Measurements from ENCODE around the gene APBA2.
"Not testable (repeated sequence)": the region's sequence is repeated elsewhere in the genome, so short reads cannot be mapped to it uniquely, and the experiment has no call there.

Gene APBA2

DNA sequence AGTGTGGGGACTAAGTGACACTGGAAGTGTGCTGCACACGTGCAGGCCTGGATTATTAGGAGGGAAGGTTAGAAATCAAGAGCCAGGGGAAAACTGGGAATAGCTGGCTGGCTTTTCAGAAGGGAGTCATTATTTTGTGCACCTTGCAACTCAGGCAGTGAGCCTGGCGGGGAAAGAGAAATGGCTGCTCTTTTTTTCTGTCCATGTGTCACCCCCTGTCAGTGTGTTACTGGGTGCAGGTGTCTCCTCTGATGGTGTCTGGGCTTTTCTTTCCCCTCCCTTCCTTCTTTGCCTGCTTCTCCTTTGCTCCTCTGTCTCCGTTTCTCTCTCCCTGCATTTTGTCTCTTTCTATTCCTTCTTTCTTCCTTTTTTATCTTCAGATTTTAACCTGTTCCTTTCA, 130.7 kb downstream of the APBA2 start:
- no peak for DNase-seq

DNA sequence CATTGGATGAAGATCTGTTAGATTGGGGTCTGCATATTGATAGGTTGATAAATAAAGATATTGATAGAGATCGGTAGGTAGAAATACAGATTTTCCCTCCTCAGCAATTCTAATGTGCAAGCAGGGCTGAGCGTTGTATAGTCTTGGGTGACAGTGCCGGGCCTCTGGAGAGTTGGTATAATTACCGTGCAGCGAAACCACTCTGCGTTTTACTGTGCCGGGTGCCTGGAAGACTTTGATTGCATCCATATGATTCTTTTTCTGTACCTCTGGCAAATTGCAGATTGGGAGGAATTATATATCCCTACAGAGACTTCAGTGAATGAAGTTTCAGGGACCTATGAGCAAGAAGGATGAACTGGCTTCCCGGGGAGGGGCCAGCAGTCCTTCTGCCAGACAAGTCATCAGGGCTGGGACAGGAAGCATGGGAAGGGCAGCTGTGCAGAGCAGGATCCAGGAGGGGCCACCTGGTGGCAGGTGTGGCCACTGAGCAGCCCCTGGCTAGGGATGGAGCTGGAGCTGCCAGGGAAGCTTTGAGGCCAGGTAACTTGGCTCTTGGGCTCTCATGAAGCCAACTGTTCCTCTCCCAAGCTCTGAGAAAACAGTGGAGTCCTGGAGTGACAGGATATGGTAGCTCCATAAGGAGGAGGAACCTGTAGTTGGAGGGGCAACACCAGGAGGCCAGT, 132.5 kb downstream of the APBA2 start:
- no peak for DNase-seq

DNA sequence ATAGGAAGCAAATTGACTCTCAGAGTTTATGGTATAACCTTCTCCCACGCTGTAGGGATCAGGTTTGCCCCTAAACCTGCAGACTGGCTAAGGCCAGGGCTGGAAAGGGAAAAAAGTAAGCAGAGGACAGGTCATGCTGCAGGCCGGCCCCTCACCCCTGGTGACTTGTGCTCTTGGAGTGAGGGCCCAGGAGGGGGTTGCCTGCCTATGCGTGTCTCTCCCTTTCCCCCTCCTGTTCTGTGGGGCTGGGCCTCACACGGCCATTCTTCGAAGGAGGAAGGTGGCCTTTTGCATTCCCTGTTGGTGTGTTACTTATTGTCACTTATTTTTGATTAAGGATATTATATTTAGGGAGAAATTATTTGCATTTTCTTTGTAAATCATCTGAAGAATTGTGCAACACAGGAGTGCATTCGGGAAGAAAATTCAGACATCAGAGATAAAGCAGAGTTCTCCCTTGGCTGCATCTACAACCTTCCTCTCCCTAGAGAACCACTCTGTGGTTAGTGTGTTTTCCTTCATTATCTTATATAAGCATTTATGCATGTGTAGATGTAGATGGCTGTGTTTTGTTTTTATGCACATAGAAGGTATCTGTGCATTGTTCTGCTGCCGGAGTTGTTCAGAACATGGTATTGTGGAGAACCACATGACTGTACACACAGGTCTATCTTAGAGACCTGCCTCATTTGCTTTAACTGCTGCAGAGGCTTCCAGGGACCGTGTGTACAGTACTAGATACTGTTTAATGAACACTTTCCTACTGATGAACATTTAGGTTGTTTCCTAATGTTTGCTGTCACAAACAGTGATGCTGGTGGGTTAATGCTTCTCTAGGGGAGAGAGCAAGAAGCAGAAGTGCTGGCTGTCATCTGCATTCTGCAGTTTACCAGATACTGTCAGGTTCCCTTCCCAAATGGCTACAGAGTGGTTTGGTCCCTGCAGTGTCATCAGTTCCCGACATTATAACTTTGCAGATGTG, 133.5 kb downstream of the APBA2 start:
- no peak for DNase-seq

GRCh38 chr15:29021857-29022256, 136.1 kb downstream of the APBA2 start:
- no peak for DNase-seq

DNA sequence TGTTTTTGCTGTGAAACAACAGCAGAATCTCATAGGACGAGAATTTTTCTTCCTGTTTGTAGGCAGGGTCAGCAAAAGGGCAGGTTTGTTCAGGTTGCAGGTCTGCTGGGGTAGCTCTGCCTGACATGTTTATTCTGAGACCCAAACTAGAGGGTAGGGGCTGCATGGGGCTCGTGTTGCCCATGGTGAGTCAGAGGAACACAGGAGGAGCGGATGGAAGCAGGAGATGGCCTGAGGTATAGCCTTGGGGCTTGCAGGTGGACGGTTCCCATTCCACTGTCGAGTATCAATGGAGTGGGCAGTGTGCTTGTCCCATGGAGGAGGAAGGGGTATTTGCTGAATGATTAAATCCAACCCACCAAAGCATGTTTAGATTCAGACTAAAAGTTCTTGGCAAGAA, 138.9 kb downstream of the APBA2 start:
- no peak for DNase-seq

GRCh38 chr15:29025411-29025810, 139.6 kb downstream of the APBA2 start:
- not testable (repeated sequence) for DNase-seq

- not testable (repeated sequence) for DNase-seq
Observed at GRCh38 chr15:29028158-29028557, 142.4 kb downstream of the APBA2 start.

DNA sequence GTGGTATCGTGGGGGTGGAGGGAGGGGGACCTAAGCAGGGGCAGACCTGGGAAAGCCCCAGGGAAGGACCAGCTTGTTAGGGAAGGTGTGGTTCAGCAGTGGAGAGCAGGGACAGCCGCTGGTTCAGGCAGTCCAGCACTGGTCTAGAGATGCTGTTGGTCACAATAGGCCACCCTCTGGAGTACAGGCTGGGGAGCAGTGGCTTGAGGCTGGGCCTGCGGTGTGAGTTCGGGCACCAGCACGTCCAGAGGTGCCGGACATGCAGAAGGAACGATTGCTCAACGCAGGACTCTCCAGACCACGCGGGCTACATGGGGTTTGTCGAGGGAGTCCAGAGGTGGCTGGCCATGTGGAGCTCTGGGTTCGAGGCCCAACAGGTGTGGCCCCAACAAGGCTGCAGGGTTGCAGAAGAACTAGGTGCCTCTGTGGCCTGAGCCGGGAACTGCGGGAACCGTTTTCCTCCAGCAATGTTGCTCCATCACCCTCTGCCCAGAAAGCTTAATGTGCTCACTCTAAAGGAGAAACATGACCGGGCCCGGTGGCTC, 143.9 kb downstream of the APBA2 start:
- DNase-seq: no peak

DNA sequence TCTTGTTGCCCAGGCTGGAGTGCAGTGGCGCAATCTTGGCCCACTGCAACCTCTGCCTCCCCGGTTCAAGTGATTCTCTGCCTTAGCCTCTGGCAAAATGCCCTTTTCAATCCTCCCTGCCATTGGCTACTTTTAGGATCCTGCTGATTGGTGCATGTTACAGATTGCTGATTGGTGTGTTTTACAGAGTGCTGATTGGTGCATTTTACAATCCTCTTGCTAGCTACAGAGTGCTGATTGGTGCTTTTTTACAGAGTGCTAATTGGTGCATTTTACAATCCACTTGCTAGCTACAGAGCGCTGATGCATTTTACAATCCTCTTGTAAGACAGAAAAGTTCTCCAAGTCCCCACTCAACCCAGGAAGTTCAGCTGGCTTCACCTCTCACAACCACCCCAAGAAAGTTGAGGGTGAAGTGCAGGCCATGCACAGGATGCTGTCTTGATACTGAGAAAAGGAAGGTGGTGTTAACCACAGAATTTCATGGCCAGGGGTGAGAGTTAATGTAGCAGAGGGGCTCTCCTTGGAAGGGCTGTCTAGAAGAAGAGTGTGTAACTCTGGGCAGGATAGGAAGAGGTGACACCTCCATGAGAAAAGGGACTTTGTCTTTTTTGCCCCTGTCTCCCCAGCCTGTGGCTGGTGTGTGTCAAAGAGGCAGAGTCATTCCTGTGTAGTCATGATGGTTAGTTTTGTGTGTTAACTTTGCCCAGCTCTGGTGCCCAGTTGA, 145.9 kb downstream of the APBA2 start:
- no peak for DNase-seq

DNA sequence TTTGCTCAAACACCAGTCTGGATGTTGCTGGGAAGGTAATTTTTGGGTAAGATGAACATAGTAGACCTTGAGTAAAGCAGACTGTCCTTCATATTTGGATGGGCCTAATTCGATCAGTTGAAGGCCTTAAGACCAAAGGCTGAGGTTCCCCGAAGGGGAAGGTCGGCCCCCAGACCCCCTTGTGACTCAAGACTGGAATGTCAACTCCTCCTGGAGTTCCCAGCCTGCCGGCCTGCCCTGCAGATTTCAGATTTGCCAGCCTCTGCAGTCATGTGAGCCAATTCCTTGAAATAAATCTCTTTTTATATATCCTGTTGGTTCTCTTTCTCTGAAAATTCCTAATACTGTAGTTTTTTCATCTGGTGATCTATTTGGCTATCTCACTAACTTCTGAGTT, 146.5 kb downstream of the APBA2 start:
- no peak for DNase-seq

GRCh38 chr15:29032751-29033150, 147.0 kb downstream of the APBA2 start:
- no peak for DNase-seq

DNA sequence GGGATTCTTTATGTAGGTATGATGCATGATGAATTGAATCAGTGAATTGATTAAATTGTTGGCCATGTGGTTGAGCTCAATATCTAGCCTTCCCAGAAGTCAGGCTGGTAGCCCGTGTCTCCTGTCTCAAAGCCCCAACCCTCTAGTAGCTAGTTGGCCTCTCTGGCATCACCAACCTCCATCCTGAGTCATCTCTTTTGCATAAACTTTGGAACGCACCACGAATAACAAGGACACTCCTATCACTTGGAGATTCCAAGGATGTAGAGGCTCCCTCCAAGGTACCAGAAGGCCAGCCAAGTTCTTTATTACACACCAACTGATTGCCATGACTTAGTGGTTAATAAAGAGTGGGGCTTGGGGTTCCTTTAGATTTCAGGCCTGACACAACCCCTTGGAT, 148.4 kb downstream of the APBA2 start:
- no peak for DNase-seq

GRCh38 chr15:29034593-29035335, 149.0 kb downstream of the APBA2 start:
- no peak for DNase-seq

GRCh38 chr15:29035336-29036285, 149.8 kb downstream of the APBA2 start:
- DNase-seq: no peak

- DNase-seq: no peak
Observed at GRCh38 chr15:29037997-29038705, 152.4 kb downstream of the APBA2 start.

GRCh38 chr15:29039466-29040369, 153.9 kb downstream of the APBA2 start:
- no peak for DNase-seq

DNA sequence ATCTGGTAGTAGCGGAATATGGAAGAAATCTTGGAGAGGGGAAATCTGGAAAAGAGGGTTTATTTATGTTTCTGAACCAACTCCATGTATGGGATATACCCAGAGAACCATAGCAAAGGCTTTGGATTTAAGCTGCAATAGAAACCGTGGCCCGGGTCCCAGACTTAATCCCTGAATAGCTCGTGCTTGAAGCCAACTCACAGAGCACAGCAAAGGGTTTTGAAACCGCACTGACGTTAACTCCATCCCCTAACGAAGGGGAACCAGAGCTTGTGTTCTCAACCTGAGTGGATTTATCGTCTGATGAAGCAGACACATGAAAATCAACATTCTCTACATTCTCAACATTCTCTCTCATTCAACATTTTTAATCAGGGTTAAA, 154.6 kb downstream of the APBA2 start:
- DNase-seq: no peak

- DNase-seq: no peak
Observed at GRCh38 chr15:29043736-29044502, 158.1 kb downstream of the APBA2 start.

DNA sequence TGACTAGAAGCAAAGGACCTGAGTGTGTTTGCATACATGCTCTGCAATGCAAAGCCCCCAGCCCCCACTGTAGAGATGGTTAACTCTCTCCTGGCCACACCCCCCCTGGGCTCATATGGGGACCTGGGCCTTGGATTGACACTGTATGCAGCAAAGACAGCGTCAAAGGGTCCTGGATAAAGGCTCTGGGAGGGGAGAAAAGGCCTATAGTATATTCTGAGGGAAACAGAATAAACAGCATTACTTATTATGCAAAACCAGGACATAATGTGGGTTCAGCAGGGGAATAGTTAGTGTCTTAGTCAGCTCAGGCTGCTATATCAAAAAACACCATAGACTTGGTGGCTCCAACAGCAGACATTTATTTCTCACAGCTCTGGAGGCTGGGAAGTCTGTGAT, 158.7 kb downstream of the APBA2 start:
- DNase-seq: no peak
